HepG2 (cell line): ENCODE measurements around the gene CUTC. TPM values are rescaled to one million over a fixed set of nuclear protein-coding genes. Genes with fewer than 3 reads are reported as not detected.

Source experiments
- IKZF5 ChIP-seq: IDR thresholded peaks from 2 replicates; pipeline ENCODE4 v1.6.1; 2018; ENCODE audit warnings: missing genetic modification reagents, mild to moderate bottlenecking, missing compliant biosample characterization
- JUN ChIP-seq: sonication (generic); formaldehyde crosslinking; IDR thresholded peaks from 2 replicates; pipeline ENCODE4 v1.4.0; 2020; ENCODE audit warnings: mild to moderate bottlenecking, missing genetic modification reagents
- MIXL1 ChIP-seq: IDR thresholded peaks from 2 replicates; pipeline ENCODE4 v1.6.1; 2016
- RBFOX2 ChIP-seq: fragments of 200-400 bp; formaldehyde crosslinking; IDR thresholded peaks from 2 replicates; pipeline ENCODE4 v1.6.1; 2017; ENCODE audit warnings: low read depth, mild to moderate bottlenecking, low read length
- RXRA ChIP-seq: sonication (generic); formaldehyde crosslinking; IDR thresholded peaks from 2 replicates; pipeline ENCODE4 v1.5.1; 2020; ENCODE audit warnings: missing genetic modification reagents
- SOX13 ChIP-seq, 3 experiments: fragments of 450-650 bp in 1 of 3; sonication (generic) in 1 of 3; formaldehyde crosslinking in 1 of 3; IDR thresholded peaks in 2 of 3; conservative IDR thresholded peaks in 1 of 3; 2 replicates each; pipeline versions ENCODE4 v1.5.0 to v1.6.1; 2016 to 2020; ENCODE audit warnings: antibody characterized with exemption in 1 of 3, mild to moderate bottlenecking in 1 of 3, missing compliant biosample characterization in 1 of 3, missing genetic modification reagents in 1 of 3, moderate library complexity in 1 of 3
- TRAFD1 ChIP-seq: sonication (generic); formaldehyde crosslinking; IDR thresholded peaks from 2 replicates; pipeline ENCODE4 v1.5.1; 2020; ENCODE audit warnings: missing genetic modification reagents, mild to moderate bottlenecking, borderline replicate concordance
- ZBTB7A ChIP-seq: sonication (generic); formaldehyde crosslinking; IDR thresholded peaks from 2 replicates; pipeline ENCODE4 v1.8.0; 2022; ENCODE audit warnings: mild to moderate bottlenecking, missing genetic modification reagents
- ZC3H4 ChIP-seq: sonication (generic); formaldehyde crosslinking; IDR thresholded peaks from 2 replicates; pipeline ENCODE4 v1.4.0; 2020; ENCODE audit warnings: missing genetic modification reagents, borderline replicate concordance
- ZFP1 ChIP-seq: IDR thresholded peaks from 2 replicates; pipeline ENCODE4 v1.6.1; 2016
- ZNF317 ChIP-seq: sonication (generic); formaldehyde crosslinking; IDR thresholded peaks from 2 replicates; pipeline ENCODE4 v1.5.0; 2020; ENCODE audit warnings: mild to moderate bottlenecking, missing genetic modification reagents
- ZNF549 ChIP-seq: sonication (generic); formaldehyde crosslinking; IDR thresholded peaks from 2 replicates; pipeline ENCODE4 v1.5.0; 2020; ENCODE audit warnings: missing genetic modification reagents
- polyA plus RNA-seq, 8 experiments: library from polyadenylated mRNA; depleted of rRNA in 3 of 8; stranded (reverse) in 7 of 8; unstranded in 1 of 8; fragments of >200 nt; fragmentation: Illumina TruSeq in 4 of 8; extraction: Trizol in 4 of 8; gene quantifications; 2 replicates each; pipeline versions ENCODE4 v1.2.1 to v1.2.3, GENCODE V29; 2011 to 2016; ENCODE audit warnings: low read depth in 4 of 8, missing spikeins in 1 of 8, mixed read lengths in 1 of 8; ENCODE audit not compliant: insufficient read depth in 1 of 8
- total RNA-seq, 5 experiments: library from RNA; depleted of rRNA; stranded (reverse); fragments of >200 nt; fragmentation: Illumina TruSeq; extraction: Trizol; gene quantifications; 2 replicates each; pipeline ENCODE4 v1.2.3, GENCODE V29; 2016; ENCODE audit warnings: low read depth in 1 of 5
- TF ChIP-seq, protein P1 (sequence below): IDR thresholded peaks from 2 replicates; pipeline ENCODE4 v1.6.1; 2016; ENCODE audit warnings: low read depth, missing genetic modification reagents, missing compliant biosample characterization
- TF ChIP-seq, protein P2 (sequence below): IDR thresholded peaks from 2 replicates; pipeline ENCODE4 v1.6.1; 2012; ENCODE audit warnings: low read length, improper control_type of control experiment
- TF ChIP-seq, protein P3 (sequence below): sonication (generic); formaldehyde crosslinking; IDR thresholded peaks from 2 replicates; pipeline ENCODE4 v1.8.1; 2023; ENCODE audit warnings: missing genetic modification reagents, inconsistent platforms, borderline replicate concordance

CUTC gene
- total and polyA plus RNA-seq, 2 of the 13 experiments (the other 11 are each of a cell fraction or from before 2014, with no cell fraction given) = 22.3 to 25.8 TPM

DNA sequence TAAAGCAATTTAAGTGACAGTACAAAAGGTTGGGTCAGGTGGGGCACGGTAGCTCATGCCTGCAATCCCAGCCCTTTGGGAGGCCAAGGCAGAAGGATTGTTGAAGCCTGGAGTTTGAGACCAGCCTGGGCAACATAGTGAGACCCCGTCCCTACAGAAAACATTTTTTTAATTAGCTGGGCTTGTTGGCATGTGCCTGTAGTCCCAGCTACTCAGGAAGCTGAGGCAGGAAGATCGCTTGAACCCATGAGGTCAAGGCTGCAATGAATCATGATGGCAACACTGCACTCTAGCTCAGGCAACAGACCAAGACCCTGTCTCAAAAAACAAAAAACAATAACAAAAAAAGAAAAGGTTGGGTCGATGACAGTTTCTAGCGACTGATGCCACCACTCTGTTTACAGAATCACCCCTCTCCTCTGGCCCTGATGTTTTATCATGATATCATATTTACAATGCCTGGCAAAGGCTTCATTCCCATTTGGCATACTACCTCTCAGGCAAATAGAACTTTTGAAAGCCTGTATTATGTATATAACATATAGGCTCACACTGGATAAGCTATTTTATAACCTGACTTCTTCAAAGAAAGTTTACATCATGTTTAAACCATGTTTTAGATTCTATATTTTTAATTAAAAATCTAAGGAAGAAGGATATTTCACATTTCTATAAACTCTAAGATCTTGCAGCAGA is 49.8 kb downstream of the CUTC start (continued):
- TF ChIP-seq ZNF549 (CRISPR knock-in tag) (no peak), RXRA (CRISPR knock-in tag) (peak; percentile 21; the same call in 1 of the 2 replicates), RBFOX2 (0 out of 2 replicates have a peak, but pooled peaks have one; percentile 13), MIXL1 (CRISPR knock-in tag) (peak; percentile 26; the same call in 1 of the 2 replicates), SOX13 (IDR thresholded peaks at IDR 0.05) (no peak), SOX13 (CRISPR knock-in tag; conservative IDR thresholded peaks at IDR 0.05 in 1 of 2, IDR thresholded peaks at IDR 0.05 in 1 of 2) (peak in 1 of 2 experiments; percentile 54; a peak in 1 of 4 replicates), TRAFD1 (no peak), ZNF317 (CRISPR knock-in tag) (peak; percentile 28; the same call in 1 of the 2 replicates), ZBTB7A (peak; percentile 61; the same call in 1 of the 2 replicates), IKZF5 (CRISPR knock-in tag) (peak; percentile 3; the same call in 1 of the 2 replicates), ZC3H4 (0 out of 2 replicates have a peak, but pooled peaks have one; percentile 20), JUN (peak; percentile 26; the same call in 1 of the 2 replicates), ZFP1 (CRISPR knock-in tag) (no peak)
- TF ChIP-seq, protein P1, sequence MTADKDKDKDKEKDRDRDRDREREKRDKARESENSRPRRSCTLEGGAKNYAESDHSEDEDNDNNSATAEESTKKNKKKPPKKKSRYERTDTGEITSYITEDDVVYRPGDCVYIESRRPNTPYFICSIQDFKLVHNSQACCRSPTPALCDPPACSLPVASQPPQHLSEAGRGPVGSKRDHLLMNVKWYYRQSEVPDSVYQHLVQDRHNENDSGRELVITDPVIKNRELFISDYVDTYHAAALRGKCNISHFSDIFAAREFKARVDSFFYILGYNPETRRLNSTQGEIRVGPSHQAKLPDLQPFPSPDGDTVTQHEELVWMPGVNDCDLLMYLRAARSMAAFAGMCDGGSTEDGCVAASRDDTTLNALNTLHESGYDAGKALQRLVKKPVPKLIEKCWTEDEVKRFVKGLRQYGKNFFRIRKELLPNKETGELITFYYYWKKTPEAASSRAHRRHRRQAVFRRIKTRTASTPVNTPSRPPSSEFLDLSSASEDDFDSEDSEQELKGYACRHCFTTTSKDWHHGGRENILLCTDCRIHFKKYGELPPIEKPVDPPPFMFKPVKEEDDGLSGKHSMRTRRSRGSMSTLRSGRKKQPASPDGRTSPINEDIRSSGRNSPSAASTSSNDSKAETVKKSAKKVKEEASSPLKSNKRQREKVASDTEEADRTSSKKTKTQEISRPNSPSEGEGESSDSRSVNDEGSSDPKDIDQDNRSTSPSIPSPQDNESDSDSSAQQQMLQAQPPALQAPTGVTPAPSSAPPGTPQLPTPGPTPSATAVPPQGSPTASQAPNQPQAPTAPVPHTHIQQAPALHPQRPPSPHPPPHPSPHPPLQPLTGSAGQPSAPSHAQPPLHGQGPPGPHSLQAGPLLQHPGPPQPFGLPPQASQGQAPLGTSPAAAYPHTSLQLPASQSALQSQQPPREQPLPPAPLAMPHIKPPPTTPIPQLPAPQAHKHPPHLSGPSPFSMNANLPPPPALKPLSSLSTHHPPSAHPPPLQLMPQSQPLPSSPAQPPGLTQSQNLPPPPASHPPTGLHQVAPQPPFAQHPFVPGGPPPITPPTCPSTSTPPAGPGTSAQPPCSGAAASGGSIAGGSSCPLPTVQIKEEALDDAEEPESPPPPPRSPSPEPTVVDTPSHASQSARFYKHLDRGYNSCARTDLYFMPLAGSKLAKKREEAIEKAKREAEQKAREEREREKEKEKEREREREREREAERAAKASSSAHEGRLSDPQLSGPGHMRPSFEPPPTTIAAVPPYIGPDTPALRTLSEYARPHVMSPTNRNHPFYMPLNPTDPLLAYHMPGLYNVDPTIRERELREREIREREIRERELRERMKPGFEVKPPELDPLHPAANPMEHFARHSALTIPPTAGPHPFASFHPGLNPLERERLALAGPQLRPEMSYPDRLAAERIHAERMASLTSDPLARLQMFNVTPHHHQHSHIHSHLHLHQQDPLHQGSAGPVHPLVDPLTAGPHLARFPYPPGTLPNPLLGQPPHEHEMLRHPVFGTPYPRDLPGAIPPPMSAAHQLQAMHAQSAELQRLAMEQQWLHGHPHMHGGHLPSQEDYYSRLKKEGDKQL (CRISPR knock-in tag) = 0 out of 2 replicates have a peak, but pooled peaks have one; percentile 21
- TF ChIP-seq, protein P2, sequence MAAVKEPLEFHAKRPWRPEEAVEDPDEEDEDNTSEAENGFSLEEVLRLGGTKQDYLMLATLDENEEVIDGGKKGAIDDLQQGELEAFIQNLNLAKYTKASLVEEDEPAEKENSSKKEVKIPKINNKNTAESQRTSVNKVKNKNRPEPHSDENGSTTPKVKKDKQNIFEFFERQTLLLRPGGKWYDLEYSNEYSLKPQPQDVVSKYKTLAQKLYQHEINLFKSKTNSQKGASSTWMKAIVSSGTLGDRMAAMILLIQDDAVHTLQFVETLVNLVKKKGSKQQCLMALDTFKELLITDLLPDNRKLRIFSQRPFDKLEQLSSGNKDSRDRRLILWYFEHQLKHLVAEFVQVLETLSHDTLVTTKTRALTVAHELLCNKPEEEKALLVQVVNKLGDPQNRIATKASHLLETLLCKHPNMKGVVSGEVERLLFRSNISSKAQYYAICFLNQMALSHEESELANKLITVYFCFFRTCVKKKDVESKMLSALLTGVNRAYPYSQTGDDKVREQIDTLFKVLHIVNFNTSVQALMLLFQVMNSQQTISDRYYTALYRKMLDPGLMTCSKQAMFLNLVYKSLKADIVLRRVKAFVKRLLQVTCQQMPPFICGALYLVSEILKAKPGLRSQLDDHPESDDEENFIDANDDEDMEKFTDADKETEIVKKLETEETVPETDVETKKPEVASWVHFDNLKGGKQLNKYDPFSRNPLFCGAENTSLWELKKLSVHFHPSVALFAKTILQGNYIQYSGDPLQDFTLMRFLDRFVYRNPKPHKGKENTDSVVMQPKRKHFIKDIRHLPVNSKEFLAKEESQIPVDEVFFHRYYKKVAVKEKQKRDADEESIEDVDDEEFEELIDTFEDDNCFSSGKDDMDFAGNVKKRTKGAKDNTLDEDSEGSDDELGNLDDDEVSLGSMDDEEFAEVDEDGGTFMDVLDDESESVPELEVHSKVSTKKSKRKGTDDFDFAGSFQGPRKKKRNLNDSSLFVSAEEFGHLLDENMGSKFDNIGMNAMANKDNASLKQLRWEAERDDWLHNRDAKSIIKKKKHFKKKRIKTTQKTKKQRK = no peak
- TF ChIP-seq, protein P3, sequence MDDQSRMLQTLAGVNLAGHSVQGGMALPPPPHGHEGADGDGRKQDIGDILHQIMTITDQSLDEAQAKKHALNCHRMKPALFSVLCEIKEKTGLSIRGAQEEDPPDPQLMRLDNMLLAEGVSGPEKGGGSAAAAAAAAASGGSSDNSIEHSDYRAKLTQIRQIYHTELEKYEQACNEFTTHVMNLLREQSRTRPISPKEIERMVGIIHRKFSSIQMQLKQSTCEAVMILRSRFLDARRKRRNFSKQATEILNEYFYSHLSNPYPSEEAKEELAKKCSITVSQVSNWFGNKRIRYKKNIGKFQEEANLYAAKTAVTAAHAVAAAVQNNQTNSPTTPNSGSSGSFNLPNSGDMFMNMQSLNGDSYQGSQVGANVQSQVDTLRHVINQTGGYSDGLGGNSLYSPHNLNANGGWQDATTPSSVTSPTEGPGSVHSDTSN = no peak
